ENCODE data around the gene FRG2C.
"Not testable (repeated sequence)": the region's sequence is repeated elsewhere in the genome, so short reads cannot be mapped to it uniquely, and the experiment has no call there.

DNA sequence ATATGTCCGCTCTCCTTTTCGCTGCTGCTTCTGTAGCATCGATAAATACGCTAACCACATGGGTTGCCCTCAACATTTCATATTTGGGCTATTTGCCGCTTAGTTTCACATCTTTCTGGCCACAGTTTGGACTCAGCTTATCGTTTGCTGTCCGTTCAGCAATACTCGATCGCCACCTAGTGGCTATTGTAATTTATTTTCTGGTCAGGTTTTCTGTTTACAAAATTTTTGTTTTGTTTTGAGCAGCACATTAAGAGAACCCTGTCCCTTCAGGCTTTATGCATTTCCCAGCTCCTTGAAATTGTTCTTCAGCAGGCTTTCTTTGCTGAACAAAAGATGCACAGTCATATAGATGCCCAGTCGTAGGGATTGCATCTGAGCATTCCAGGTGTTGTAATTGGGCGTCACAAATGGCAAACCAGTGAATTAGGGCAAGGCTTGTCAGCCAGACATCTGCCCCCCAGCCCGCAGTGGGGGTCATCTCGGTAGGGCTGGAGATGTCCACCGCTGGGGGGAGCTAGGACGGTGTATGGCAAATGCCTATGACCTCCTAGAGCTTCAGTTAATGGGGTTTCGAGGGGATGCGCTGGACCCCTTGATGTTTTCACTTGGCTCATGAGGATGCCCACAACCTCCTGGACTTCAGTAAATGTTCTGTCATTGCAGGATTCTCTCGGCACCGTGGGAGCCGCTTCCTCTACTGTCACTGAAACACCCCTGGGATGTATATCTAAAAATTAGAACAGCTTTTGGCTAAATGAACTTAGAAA is 20.9 kb upstream of the FRG2C start:
- TF ChIP-seq, protein P1, sequence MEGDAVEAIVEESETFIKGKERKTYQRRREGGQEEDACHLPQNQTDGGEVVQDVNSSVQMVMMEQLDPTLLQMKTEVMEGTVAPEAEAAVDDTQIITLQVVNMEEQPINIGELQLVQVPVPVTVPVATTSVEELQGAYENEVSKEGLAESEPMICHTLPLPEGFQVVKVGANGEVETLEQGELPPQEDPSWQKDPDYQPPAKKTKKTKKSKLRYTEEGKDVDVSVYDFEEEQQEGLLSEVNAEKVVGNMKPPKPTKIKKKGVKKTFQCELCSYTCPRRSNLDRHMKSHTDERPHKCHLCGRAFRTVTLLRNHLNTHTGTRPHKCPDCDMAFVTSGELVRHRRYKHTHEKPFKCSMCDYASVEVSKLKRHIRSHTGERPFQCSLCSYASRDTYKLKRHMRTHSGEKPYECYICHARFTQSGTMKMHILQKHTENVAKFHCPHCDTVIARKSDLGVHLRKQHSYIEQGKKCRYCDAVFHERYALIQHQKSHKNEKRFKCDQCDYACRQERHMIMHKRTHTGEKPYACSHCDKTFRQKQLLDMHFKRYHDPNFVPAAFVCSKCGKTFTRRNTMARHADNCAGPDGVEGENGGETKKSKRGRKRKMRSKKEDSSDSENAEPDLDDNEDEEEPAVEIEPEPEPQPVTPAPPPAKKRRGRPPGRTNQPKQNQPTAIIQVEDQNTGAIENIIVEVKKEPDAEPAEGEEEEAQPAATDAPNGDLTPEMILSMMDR (IDR thresholded peaks at IDR 0.05; ENCODE audit: low read length), result peak; percentile 46; the same call in 1 of the 2 replicates
- not testable (repeated sequence) for TF ChIP-seq EZH2phosphoT487 (IDR thresholded peaks at IDR 0.05; ENCODE audit: low read length); EZH2 (optimal IDR thresholded peaks at IDR 0.05; ENCODE audit: low read depth, low read length)
